Body of pancreas (tissue), 4 donors: ENCODE results near the gene TBC1D24. TPM values are rescaled to one million over a fixed set of nuclear protein-coding genes. Genes with fewer than 3 reads are reported as not detected.

Experiments
- ATAC-seq: fragments of 150-250 bp; one replicate; pipeline ENCODE4 v1.9.1; 2016
- DNase-seq, 4 donors: peaks; one replicate each; pipeline ENCODE4 v3.0.0-alpha.2; 2019
- H3K27ac ChIP-seq, 4 donors: fragments of 200-600 bp; sonication (generic); 1 replicate in 3 of 4; 2 replicates in 1 of 4; pipeline versions ENCODE4 v1.5.1 to v1.6.1; 2016 to 2019; ENCODE audit warnings: mild to moderate bottlenecking in 1 of 4, mixed read lengths in 1 of 4, moderate library complexity in 1 of 4
- H3K27me3 ChIP-seq, 2 donors: fragments of 200-600 bp; sonication (generic); one replicate each; pipeline ENCODE4 v1.6.0; 2016; ENCODE audit warnings: mild to moderate bottlenecking in 1 of 2
- H3K36me3 ChIP-seq, 2 donors: fragments of 200-600 bp; sonication (generic); replicated peaks in 1 of 2; 2 replicates each; pipeline ENCODE4 v1.5.1; 2016; ENCODE audit warnings: low read depth in 2 of 2; ENCODE audit not compliant: insufficient read depth in 1 of 2
- H3K4me1 ChIP-seq: fragments of 200-600 bp; sonication (generic); one replicate; pipeline ENCODE4 v1.6.0; 2016
- H3K4me3 ChIP-seq, 2 donors: fragments of 200-600 bp; sonication (generic); 1 replicate in 1 of 2; 2 replicates in 1 of 2; pipeline ENCODE4 v1.5.1; 2016 to 2019
- H3K9me3 ChIP-seq, 3 donors: fragments of 200-600 bp; sonication (generic); 1 replicate in 2 of 3; 2 replicates in 1 of 3; pipeline ENCODE4 v1.5.1; 2016
- POLR2A ChIP-seq, 3 donors: fragments of 450-650 bp; IDR thresholded peaks; one replicate each; pipeline ENCODE4 v1.6.1; 2016; ENCODE audit warnings: antibody characterized with exemption in 3 of 3, mild to moderate bottlenecking in 2 of 3
- WGBS, 2 donors: methylation state at CpG; one replicate each; pipeline ENCODE4 v1.1.5; 2017; 5-methylcytosine and 5-hydroxymethylcytosine counted together
- intact Hi-C: fragments of 100-400 bp; cut with DNase I; formaldehyde crosslinking; loops from one replicate; pipeline ENCODE4 v1.15.1; 2023
- total RNA-seq, 2 donors: library from RNA; depleted of rRNA; stranded (reverse); fragments of >200 nt; gene quantifications; one replicate each; pipeline ENCODE4 v1.1.0, GENCODE V29; 2016
- TF ChIP-seq, protein P1 (sequence below), 7 experiments: fragments of 450-650 bp in 4 of 7; fragments of 200-600 bp in 3 of 7; sonication (generic) in 3 of 7; IDR thresholded peaks; one replicate each; pipeline ENCODE4 v1.5.1; 2016 to 2019; ENCODE audit warnings: antibody characterized with exemption in 7 of 7

Gene TBC1D24
- total RNA-seq, 2 donors from 2014 or later: 18.7 to 30.0 TPM

DNA sequence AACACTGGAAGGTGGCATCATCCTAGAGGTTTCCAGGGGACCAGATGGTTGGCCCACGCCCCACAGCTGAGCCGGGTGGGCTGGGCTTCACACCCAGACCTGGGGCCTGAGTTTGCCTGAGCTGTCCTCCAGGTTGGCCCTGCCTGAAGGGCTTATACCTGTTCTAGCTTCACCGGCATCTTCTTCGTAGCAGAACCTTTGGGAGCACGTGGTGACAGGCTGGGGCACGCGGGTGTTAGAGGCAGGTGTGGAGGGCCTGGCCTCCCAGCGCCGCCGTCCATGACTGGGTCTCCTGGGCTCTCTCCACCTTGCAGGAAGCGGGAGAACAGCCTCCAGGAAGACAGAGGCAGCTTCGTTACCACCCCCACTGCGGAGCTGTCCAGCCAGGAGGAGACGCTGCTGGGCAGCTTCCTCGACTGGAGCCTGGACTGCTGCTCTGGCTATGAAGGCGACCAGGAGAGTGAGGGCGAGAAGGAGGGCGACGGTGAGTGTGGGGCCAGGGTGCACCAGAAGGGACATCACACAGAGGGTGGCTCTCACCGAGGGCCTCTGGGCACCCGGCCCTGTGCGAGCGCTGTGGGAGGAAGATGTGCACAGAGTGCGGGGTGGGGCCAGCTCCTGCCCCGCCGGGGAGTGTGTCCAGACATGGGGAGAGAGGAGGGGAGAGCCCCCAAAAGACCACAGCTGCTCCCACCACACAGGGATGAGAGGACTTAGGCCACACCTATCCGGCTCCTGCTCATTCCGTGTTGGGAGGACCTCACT is 19.7 kb upstream of the TBC1D24 start:
- ATAC-seq (no peak), DNase-seq (no peak)
- H3K27ac ChIP-seq: no peak overlapping the region
- no peaks in the 10 kb centered on the region for H3K9me3 ChIP-seq
- intact Hi-C loops: no loop called here
- H3K4me1 ChIP-seq: peaks cover 11% of the 10 kb centered on the region
- H3K4me3 ChIP-seq: no peak overlapping the region
- no peaks in the 10 kb centered on the region for H3K36me3 ChIP-seq
- no peak for TF ChIP-seq POLR2A (IDR thresholded peaks at IDR 0.05)
- TF ChIP-seq, protein P1, sequence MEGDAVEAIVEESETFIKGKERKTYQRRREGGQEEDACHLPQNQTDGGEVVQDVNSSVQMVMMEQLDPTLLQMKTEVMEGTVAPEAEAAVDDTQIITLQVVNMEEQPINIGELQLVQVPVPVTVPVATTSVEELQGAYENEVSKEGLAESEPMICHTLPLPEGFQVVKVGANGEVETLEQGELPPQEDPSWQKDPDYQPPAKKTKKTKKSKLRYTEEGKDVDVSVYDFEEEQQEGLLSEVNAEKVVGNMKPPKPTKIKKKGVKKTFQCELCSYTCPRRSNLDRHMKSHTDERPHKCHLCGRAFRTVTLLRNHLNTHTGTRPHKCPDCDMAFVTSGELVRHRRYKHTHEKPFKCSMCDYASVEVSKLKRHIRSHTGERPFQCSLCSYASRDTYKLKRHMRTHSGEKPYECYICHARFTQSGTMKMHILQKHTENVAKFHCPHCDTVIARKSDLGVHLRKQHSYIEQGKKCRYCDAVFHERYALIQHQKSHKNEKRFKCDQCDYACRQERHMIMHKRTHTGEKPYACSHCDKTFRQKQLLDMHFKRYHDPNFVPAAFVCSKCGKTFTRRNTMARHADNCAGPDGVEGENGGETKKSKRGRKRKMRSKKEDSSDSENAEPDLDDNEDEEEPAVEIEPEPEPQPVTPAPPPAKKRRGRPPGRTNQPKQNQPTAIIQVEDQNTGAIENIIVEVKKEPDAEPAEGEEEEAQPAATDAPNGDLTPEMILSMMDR (IDR thresholded peaks at IDR 0.05): no peak
- no peaks in the 10 kb centered on the region for H3K27me3 ChIP-seq
- WGBS, 2 donors: 93 to 96% methylated on average over 16 to 28 of the region's 28 CpGs

DNA sequence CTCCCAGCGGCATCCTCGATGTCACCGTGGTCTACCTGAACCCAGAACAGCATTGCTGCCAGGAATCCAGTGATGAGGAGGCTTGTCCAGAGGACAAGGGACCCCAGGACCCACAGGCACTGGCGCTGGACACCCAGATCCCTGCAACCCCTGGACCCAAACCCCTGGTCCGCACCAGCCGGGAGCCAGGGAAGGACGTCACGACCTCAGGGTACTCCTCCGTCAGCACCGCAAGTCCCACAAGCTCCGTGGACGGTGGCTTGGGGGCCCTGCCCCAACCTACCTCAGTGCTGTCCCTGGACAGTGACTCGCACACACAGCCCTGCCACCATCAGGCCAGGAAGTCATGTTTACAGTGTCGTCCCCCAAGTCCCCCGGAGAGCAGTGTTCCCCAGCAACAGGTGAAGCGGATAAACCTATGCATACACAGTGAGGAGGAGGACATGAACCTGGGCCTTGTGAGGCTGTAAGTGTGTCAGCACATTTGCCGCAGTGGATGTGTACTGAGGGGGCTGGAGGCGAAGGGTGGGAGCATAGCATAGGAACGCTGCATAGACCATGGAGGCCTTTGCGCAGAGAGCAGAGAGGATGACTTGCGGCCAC is 18.3 kb upstream of the TBC1D24 start:
- Histone ChIP-seq H3K4me1 (peaks cover 15% of the 10 kb centered on the region), H3K36me3 (no peaks in the 10 kb centered on the region), H3K4me3 (no peak overlapping the region), H3K27ac (no peak overlapping the region), H3K9me3 (no peaks in the 10 kb centered on the region), H3K27me3 (no peaks in the 10 kb centered on the region)
- intact Hi-C loops: no loop called here
- DNase-seq: no peak
- TF ChIP-seq POLR2A (IDR thresholded peaks at IDR 0.05): no peak
- TF ChIP-seq, protein P1 (IDR thresholded peaks at IDR 0.05): no peak
- WGBS, 2 donors: 91 to 95% methylated on average over 16 to 21 of the region's 21 CpGs
- no peak for ATAC-seq

DNA sequence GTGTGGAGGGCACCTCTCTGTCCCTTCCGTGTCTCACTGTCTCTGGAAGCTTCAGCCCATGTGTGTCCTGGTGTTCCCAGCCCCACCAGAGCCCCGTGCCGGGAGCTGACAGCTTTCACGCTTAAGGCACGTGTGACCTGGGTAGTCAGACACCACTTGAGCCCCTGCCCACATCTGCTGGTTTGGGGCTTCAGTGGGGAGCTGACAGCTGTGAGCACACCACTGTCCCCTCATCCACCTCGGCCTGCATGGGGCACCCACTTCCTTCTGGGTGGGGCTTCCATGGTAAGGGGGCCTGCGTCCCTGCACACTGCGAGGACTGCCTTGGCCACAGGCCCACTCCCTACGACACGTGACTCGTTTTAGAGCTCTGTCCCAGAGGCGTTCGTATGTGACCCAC is 17.7 kb upstream of the TBC1D24 start:
- Histone ChIP-seq H3K27ac (no peak overlapping the region), H3K27me3 (no peaks in the 10 kb centered on the region), H3K4me3 (no peak overlapping the region), H3K4me1 (peaks cover 15% of the 10 kb centered on the region), H3K9me3 (no peaks in the 10 kb centered on the region), H3K36me3 (no peaks in the 10 kb centered on the region)
- ATAC-seq (no peak), DNase-seq (no peak)
- 84 to 90% methylated on average over 10 to 13 of the region's 13 CpGs for WGBS, 2 donors
- TF ChIP-seq, protein P1 (IDR thresholded peaks at IDR 0.05): no peak
- TF ChIP-seq POLR2A (IDR thresholded peaks at IDR 0.05): no peak
- intact Hi-C loops: no loop called here

DNA sequence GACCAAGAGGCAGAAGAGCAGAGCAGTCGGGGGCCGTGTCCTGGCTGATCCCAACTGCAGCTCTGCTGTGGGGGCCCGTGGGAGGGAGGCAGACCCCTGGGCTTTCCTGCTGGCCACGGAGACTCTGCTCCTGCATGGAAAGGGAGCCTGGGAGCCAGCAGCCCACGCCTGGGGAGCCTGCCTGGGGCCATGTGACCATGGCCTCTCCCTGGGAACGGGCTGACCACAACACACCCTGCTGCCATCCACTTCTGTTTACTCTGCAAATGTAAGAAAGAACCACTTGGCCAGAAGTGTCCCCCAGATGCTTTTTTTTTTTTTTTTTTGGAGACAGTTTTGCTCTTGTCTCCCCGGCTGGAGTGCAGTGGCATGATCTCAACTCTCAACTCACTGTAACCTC is 17.0 kb upstream of the TBC1D24 start:
- no peak for TF ChIP-seq POLR2A (IDR thresholded peaks at IDR 0.05)
- TF ChIP-seq, protein P1 (IDR thresholded peaks at IDR 0.05): no peak
- no peaks in the 10 kb centered on the region for H3K9me3 ChIP-seq
- H3K27ac ChIP-seq: no peak overlapping the region
- H3K4me3 ChIP-seq: no peak overlapping the region
- no peaks in the 10 kb centered on the region for H3K36me3 ChIP-seq
- WGBS, 2 donors: 71 to 81% methylated on average over 7 of the region's 7 CpGs
- no peak for DNase-seq
- H3K4me1 ChIP-seq: peaks cover 15% of the 10 kb centered on the region
- intact Hi-C loops: no loop called here
- H3K27me3 ChIP-seq: no peaks in the 10 kb centered on the region
- ATAC-seq: no peak
